ENCODE data around the gene HMGXB3.

DNA sequence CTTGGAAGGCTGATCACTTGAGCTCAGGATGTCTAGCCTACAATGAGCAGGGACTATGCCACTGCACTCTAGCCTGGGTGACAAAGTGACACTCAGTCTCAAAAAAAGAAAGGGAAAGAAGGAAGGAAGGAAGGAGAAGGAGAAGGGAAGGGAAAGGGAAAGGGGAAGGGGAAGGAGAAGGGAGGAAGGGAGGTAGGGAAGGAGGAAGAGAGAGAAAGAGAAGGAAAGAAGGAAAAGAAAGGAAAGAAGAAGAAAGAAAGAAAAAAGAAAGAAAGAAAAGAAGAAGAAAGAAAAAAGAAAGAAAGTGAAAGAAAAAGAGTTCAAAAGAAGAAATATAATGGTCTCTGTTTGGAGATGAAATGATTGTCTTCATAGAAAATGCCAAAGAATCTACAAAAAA, 96.6 kb downstream of the HMGXB3 start:
- TF ChIP-seq, protein P1, sequence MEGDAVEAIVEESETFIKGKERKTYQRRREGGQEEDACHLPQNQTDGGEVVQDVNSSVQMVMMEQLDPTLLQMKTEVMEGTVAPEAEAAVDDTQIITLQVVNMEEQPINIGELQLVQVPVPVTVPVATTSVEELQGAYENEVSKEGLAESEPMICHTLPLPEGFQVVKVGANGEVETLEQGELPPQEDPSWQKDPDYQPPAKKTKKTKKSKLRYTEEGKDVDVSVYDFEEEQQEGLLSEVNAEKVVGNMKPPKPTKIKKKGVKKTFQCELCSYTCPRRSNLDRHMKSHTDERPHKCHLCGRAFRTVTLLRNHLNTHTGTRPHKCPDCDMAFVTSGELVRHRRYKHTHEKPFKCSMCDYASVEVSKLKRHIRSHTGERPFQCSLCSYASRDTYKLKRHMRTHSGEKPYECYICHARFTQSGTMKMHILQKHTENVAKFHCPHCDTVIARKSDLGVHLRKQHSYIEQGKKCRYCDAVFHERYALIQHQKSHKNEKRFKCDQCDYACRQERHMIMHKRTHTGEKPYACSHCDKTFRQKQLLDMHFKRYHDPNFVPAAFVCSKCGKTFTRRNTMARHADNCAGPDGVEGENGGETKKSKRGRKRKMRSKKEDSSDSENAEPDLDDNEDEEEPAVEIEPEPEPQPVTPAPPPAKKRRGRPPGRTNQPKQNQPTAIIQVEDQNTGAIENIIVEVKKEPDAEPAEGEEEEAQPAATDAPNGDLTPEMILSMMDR (IDR thresholded peaks at IDR 0.05): no peak
- TF ChIP-seq SIN3A (IDR thresholded peaks at IDR 0.05; ENCODE audit: borderline replicate concordance, insufficient read depth, low read depth, low read length) (no peak), POLR2AphosphoS5 (IDR thresholded peaks at IDR 0.05; ENCODE audit: low read depth, low read length) (no peak)
